ENCODE measurements around the gene TAB2. TPM values are rescaled to one million over a fixed set of nuclear protein-coding genes. Genes with fewer than 3 reads are reported as not detected.

Gene TAB2
- total and polyA plus RNA-seq, 9 of the 15 experiments (the other 6 are each of a cell fraction or from before 2014, with no cell fraction given), result 9.1 to 38.3 (median 18.6) TPM

GRCh38 chr6:149380523-149380922 is 63.0 kb downstream of the TAB2 start (continued):
- no peak for TF ChIP-seq ZBTB9 (CRISPR knock-in tag; IDR thresholded peaks at IDR 0.05)
- no peak for TF ChIP-seq TSHZ1 (CRISPR knock-in tag; IDR thresholded peaks at IDR 0.05)
- no peak for TF ChIP-seq ZBTB5 (IDR thresholded peaks at IDR 0.05)
- no peak for TF ChIP-seq PHB (CRISPR knock-in tag; IDR thresholded peaks at IDR 0.05)
- no peak for TF ChIP-seq GTF2A2 (tag; IDR thresholded peaks at IDR 0.05)
- no peak for TF ChIP-seq ZNF644 (tag; IDR thresholded peaks at IDR 0.05; ENCODE audit: low read depth)
- TF ChIP-seq HNRNPUL1 (IDR thresholded peaks at IDR 0.05; ENCODE audit: low read length), result no peak
- TF ChIP-seq ZNF165 (CRISPR knock-in tag; IDR thresholded peaks at IDR 0.05; ENCODE audit: borderline replicate concordance), result no peak
- TF ChIP-seq SP1 (CRISPR knock-in tag; IDR thresholded peaks at IDR 0.05), result no peak
- no peak for TF ChIP-seq PCBP1 (IDR thresholded peaks at IDR 0.05; ENCODE audit: low read depth, low read length, poor library complexity, severe bottlenecking)
